GM12891 (cell line): ENCODE data around the gene PTMA.

Experiments
- POLR2A ChIP-seq: IDR thresholded peaks from 2 replicates; pipeline ENCODE4 v1.6.1; 2011; ENCODE audit warnings: low read depth, low read length, control low read depth
- POLR2AphosphoS5 ChIP-seq: IDR thresholded peaks from 2 replicates; pipeline ENCODE4 v1.6.1; 2011; ENCODE audit warnings: low read depth, low read length, control low read depth
- SPI1 ChIP-seq: IDR thresholded peaks from 2 replicates; pipeline ENCODE4 v1.6.1; 2011; ENCODE audit warnings: low read depth, low read length, control low read depth
- TAF1 ChIP-seq: IDR thresholded peaks from 2 replicates; pipeline ENCODE4 v1.6.1; 2011; ENCODE audit warnings: low read depth, low read length, control low read depth

GRCh38 chr2:231687961-231688360 lies 20.4 kb upstream of the PTMA start:
- TF ChIP-seq POLR2A (no peak), SPI1 (no peak), POLR2AphosphoS5 (no peak), TAF1 (no peak)
